Heart left ventricle (tissue), 16 donors: ENCODE measurements around the gene TMEM145. TPM values are rescaled to one million over a fixed set of nuclear protein-coding genes. Genes with fewer than 3 reads are reported as not detected.

Experiments
- ATAC-seq, 4 donors: fragments of 200-7000 bp; cut with Tn5 transposase; one replicate each; pipeline ENCODE4 v1.9.1; 2020 to 2022; ENCODE audit warnings: moderate library complexity in 4 of 4, mild to moderate bottlenecking in 3 of 4, moderate number of reproducible peaks in 1 of 4
- DNase-seq, 5 donors: peaks; one replicate each; pipeline ENCODE4 v3.0.0-alpha.2; 2020
- H3K27ac ChIP-seq, 12 donors: fragments of 200-600 bp; sonication (generic) in 4 of 12; one replicate each; pipeline versions ENCODE4 v1.5.0 to v1.8.0; 2016 to 2022; ENCODE audit warnings: mild to moderate bottlenecking in 2 of 12
- H3K27me3 ChIP-seq, 9 donors: fragments of 200-600 bp; sonication (generic) in 2 of 9; one replicate each; pipeline versions ENCODE4 v1.5.1 to v1.8.0; 2016 to 2022; ENCODE audit warnings: mild to moderate bottlenecking in 3 of 9
- H3K36me3 ChIP-seq, 9 donors: fragments of 200-600 bp; sonication (generic) in 2 of 9; one replicate each; pipeline versions ENCODE4 v1.5.0 to v1.8.0; 2018 to 2022; ENCODE audit warnings: mild to moderate bottlenecking in 2 of 9
- H3K4me1 ChIP-seq, 12 donors: fragments of 200-600 bp; sonication (generic) in 4 of 12; one replicate each; pipeline versions ENCODE4 v1.5.0 to v1.8.0; 2016 to 2022; ENCODE audit warnings: mild to moderate bottlenecking in 3 of 12
- H3K4me3 ChIP-seq, 12 donors: fragments of 200-600 bp; sonication (generic) in 4 of 12; one replicate each; pipeline versions ENCODE4 v1.5.0 to v1.8.0; 2017 to 2022; ENCODE audit warnings: mild to moderate bottlenecking in 9 of 12, moderate library complexity in 4 of 12
- H3K9me3 ChIP-seq, 12 donors: fragments of 200-600 bp; sonication (generic) in 4 of 12; one replicate each; pipeline versions ENCODE4 v1.5.0 to v1.8.0; 2016 to 2022; ENCODE audit warnings: mild to moderate bottlenecking in 1 of 12
- CTCF ChIP-seq, 12 donors: fragments of 200-600 bp; sonication (generic) in 4 of 12; IDR thresholded peaks; one replicate each; pipeline versions ENCODE4 v1.5.0 to v1.8.0; 2018 to 2022; ENCODE audit warnings: antibody characterized with exemption in 12 of 12, mild to moderate bottlenecking in 5 of 12
- POLR2A ChIP-seq, 2 donors: fragments of 450-650 bp; IDR thresholded peaks; one replicate each; pipeline ENCODE4 v1.6.1; 2017; ENCODE audit warnings: antibody characterized with exemption in 2 of 2, mild to moderate bottlenecking in 2 of 2, moderate library complexity in 2 of 2
- WGBS, 4 donors: extraction: QIAGEN DNeasy Blood & Tissue Kit in 2 of 4; methylation state at CpG; one replicate each; pipeline versions ENCODE4 v1.1.5 to v1.1.7; 2013 to 2018; 5-methylcytosine and 5-hydroxymethylcytosine counted together
- intact Hi-C, 10 donors: fragments of 100-400 bp; cut with DNase I; formaldehyde crosslinking; loops; one replicate each; pipeline versions ENCODE4 v1.11.1 to v1.14.2; 2022
- polyA plus RNA-seq, 2 donors: library from polyadenylated mRNA; stranded (reverse); fragments of 200-250 nt; gene quantifications; one replicate each; pipeline ENCODE4 v1.2.3, GENCODE V29; 2013
- total RNA-seq, 9 donors: library from RNA; depleted of rRNA in 2 of 9; stranded (reverse); fragments of >200 nt in 2 of 9; fragmentation: NEBNext Ultra II Directional in 3 of 9; extraction: Animal tissue kit (Norgen Biotek cat#: 25700) in 3 of 9; gene quantifications; one replicate each; pipeline versions ENCODE4 v1.1.0 to v1.2.4, GENCODE V29; 2016 to 2023
- donor health status: ischemic (EF 13 %, LVEDD 7.1; RV severe dilation, severe dysfunction).
- donor health status: healthy with polysubstance abuse.
- donor health status: DM: no; HTN: yes; CAD: no.
- donor health status: DM: no; HTN: no; CAD: no.
- donor health status: ischemic (EF 25% LVEDD 6.9; RV normal size, moderate dysfunction).
- donor health status: ischemic (EF 25% LVEDD 5.7; RV mildly dilated, moderate dysfunction).
- donor health status: healthy.
- donor health status: DM: yes; HTN: yes; CAD: no.
- donor health status: ischemic (EF 35%, LVEDD 5.7; RV mildly dilated, moderate dysfunction).
- donor health status: nonischemic (EF 11% LVEDD 7.7; RV severe dilation, severe dysfunction).
- donor health status: DM: yes; HTN: yes; CAD: no.
- donor health status: PGD.
- donor health status: ischemic (EF 29% LVEDD 5.4; RV normal size, mild dysfunction).
- donor health status: nonischemic (EF 23%, LVEDD 6.1; RV moderate dilation, normal function).

TMEM145 gene
- total and polyA plus RNA-seq, 11 donors, result 0.11 to 0.27 (median 0.17) TPM; not detected in 7

GRCh38 chr19:42316223-42317211 is 3.4 kb downstream of the TMEM145 start:
- 33 to 44% (median 35%) methylated on average over 26 to 28 of the region's 28 CpGs for WGBS, 4 donors
- no peak for ATAC-seq
- H3K27ac ChIP-seq, result no peak overlapping the region
- peak in 2 of 5 donors; percentile 45 to 65 for DNase-seq
- TF ChIP-seq CTCF (IDR thresholded peaks at IDR 0.05) (no peak), POLR2A (IDR thresholded peaks at IDR 0.05) (no peak)
- H3K27me3 ChIP-seq, result peaks cover 0 to 30% (median 15%) of the 10 kb centered on the region in 9 donors
- intact Hi-C loops, result loop anchor here in 2 of 10 donors (10.0 kb wide), 1 partner anchor 182 kb away; the partner anchor contains the start of gene POU2F2 (in 2 of the 2)
- no peaks in the 10 kb centered on the region for H3K36me3 ChIP-seq
- H3K4me1 ChIP-seq, result peaks cover 0 to 28% (median 5%) of the 10 kb centered on the region in 12 donors
- no peak overlapping the region for H3K4me3 ChIP-seq
- H3K9me3 ChIP-seq, result no peaks in the 10 kb centered on the region

GRCh38 chr19:42317535-42317934 is 4.4 kb downstream of the TMEM145 start:
- 85 to 90% (median 87%) methylated on average over 13 of the region's 13 CpGs for WGBS, 4 donors
- Histone ChIP-seq H3K27ac (no peak overlapping the region), H3K27me3 (peaks cover 0 to 20% (median 10%) of the 10 kb centered on the region in 9 donors), H3K9me3 (no peaks in the 10 kb centered on the region), H3K4me1 (peaks cover 0 to 26% (median 4%) of the 10 kb centered on the region in 12 donors), H3K4me3 (no peak overlapping the region), H3K36me3 (no peaks in the 10 kb centered on the region)
- no peak for ATAC-seq
- no peak for TF ChIP-seq POLR2A (IDR thresholded peaks at IDR 0.05)
- TF ChIP-seq CTCF (IDR thresholded peaks at IDR 0.05), result no peak
- intact Hi-C loops, result loop anchor here in 2 of 10 donors (10.0 kb wide), 1 partner anchor 183 kb away; the partner anchor contains the start of gene POU2F2 (in 2 of the 2)
- no peak for DNase-seq

GRCh38 chr19:42322305-42322704 is 9.2 kb downstream of the TMEM145 start:
- H3K27me3 ChIP-seq, result peaks cover 10 to 25% (median 21%) of the 10 kb centered on the region in 9 donors
- H3K9me3 ChIP-seq, result no peaks in the 10 kb centered on the region
- H3K36me3 ChIP-seq, result no peaks in the 10 kb centered on the region
- WGBS, 4 donors, result 52 to 64% (median 56%) methylated on average over 9 of the region's 9 CpGs
- peaks cover 2 to 31% (median 20%) of the 10 kb centered on the region in 12 donors for H3K4me1 ChIP-seq
- intact Hi-C loops, result loop anchor here in 4 of 10 donors (5.0 to 10.0 kb wide), 2 partner anchors 35 to 188 kb away; partner anchors contain the start of gene POU2F2 (in 3 of the 4)
- no peak overlapping the region for H3K4me3 ChIP-seq
- no peak for DNase-seq
- ATAC-seq, result no peak
- no peak overlapping the region for H3K27ac ChIP-seq
- TF ChIP-seq POLR2A (IDR thresholded peaks at IDR 0.05), result no peak
- no peak for TF ChIP-seq CTCF (IDR thresholded peaks at IDR 0.05)

GRCh38 chr19:42323473-42323851 is 10.4 kb downstream of the TMEM145 start:
- Histone ChIP-seq H3K4me1 (peaks cover 2 to 42% (median 25%) of the 10 kb centered on the region in 12 donors), H3K36me3 (no peaks in the 10 kb centered on the region), H3K27me3 (peaks cover 10 to 25% (median 21%) of the 10 kb centered on the region in 9 donors), H3K27ac (no peak overlapping the region), H3K9me3 (no peaks in the 10 kb centered on the region), H3K4me3 (no peak overlapping the region)
- intact Hi-C loops, result loop anchor here in 4 of 10 donors (5.0 to 10.0 kb wide), 2 partner anchors 36 to 189 kb away; partner anchors contain the start of gene POU2F2 (in 3 of the 4)
- DNase-seq (no peak), ATAC-seq (no peak)
- TF ChIP-seq CTCF (IDR thresholded peaks at IDR 0.05), result no peak
- TF ChIP-seq POLR2A (IDR thresholded peaks at IDR 0.05), result no peak
- WGBS, 4 donors, result 15 to 29% (median 20%) methylated on average over 20 to 29 of the region's 29 CpGs
